Lung (tissue), 12 donors: ENCODE results near the gene GLI3. TPM values are rescaled to one million over a fixed set of nuclear protein-coding genes. Genes with fewer than 3 reads are reported as not detected.

Source experiments
- ATAC-seq: fragments of 200-7000 bp; cut with Tn5 transposase; one replicate; pipeline ENCODE4 v1.9.1; 2020; ENCODE audit warnings: moderate number of reproducible peaks; ENCODE audit not compliant: insufficient read depth, low FRiP score
- DNase-seq, 3 donors: peaks; one replicate each; pipeline ENCODE4 v3.0.0-alpha.2; 2013 to 2017
- H3K27ac ChIP-seq, 2 donors: one replicate each; pipeline ENCODE4 v1.5.1; 2013; ENCODE audit warnings: mild to moderate bottlenecking in 2 of 2, moderate library complexity in 2 of 2, control low read depth in 1 of 2, inconsistent platforms in 1 of 2, low read depth in 1 of 2, low read length in 1 of 2
- H3K27me3 ChIP-seq, 3 donors: one replicate each; pipeline ENCODE4 v1.5.1; 2013; ENCODE audit warnings: low read length in 2 of 3; ENCODE audit not compliant: control insufficient read depth in 3 of 3, insufficient read depth in 3 of 3
- H3K36me3 ChIP-seq, 4 donors: one replicate each; pipeline ENCODE4 v1.5.1; 2013; ENCODE audit warnings: low read length in 4 of 4, mild to moderate bottlenecking in 1 of 4, moderate library complexity in 1 of 4; ENCODE audit not compliant: control insufficient read depth in 4 of 4, insufficient read depth in 4 of 4
- H3K4me1 ChIP-seq, 5 donors: one replicate each; pipeline ENCODE4 v1.5.1; 2013; ENCODE audit warnings: low read length in 5 of 5, mild to moderate bottlenecking in 2 of 5, moderate library complexity in 1 of 5; ENCODE audit not compliant: control insufficient read depth in 5 of 5, insufficient read depth in 5 of 5
- H3K4me3 ChIP-seq: one replicate; pipeline ENCODE4 v1.5.1; 2013; ENCODE audit warnings: mild to moderate bottlenecking, control low read depth, moderate library complexity
- H3K9ac ChIP-seq, 2 donors: one replicate each; pipeline ENCODE4 v1.5.1; 2013; ENCODE audit warnings: low read length in 2 of 2, control low read depth in 1 of 2; ENCODE audit not compliant: insufficient read depth in 1 of 2
- H3K9me3 ChIP-seq, 4 donors: one replicate each; pipeline ENCODE4 v1.5.1; 2013; ENCODE audit warnings: low read length in 3 of 4, mild to moderate bottlenecking in 1 of 4, moderate library complexity in 1 of 4; ENCODE audit not compliant: control insufficient read depth in 4 of 4, insufficient read depth in 3 of 4
- WGBS, 2 donors: extraction: QIAGEN DNeasy Blood & Tissue Kit; methylation state at CpG; one replicate each; pipeline ENCODE4 v1.1.7; 2013; 5-methylcytosine and 5-hydroxymethylcytosine counted together
- polyA plus RNA-seq, 2 donors: library from polyadenylated mRNA; stranded (reverse); fragments of 200-250 nt; gene quantifications; one replicate each; pipeline ENCODE4 v1.2.1, GENCODE V29; 2013
- total RNA-seq, 2 donors: library from RNA; depleted of rRNA in 1 of 2; stranded (reverse); fragments of >200 nt in 1 of 2; gene quantifications; one replicate each; pipeline ENCODE4 v1.2.1, GENCODE V29; 2014 to 2021
- TF ChIP-seq, protein P1 (sequence below): IDR thresholded peaks from 2 replicates; pipeline ENCODE4 v1.5.1; 2012; ENCODE audit warnings: mild to moderate bottlenecking; ENCODE audit errors: control extremely low read depth, extremely low read depth
- donor health status: control.
- donor health status: control.
- donor health status: Bipolar disorder and iron deficiency.
- donor health status: healthy.
- donor health status: DM: yes; HTN: yes; CAD: no.

The GLI3 gene
- total and polyA plus RNA-seq, 4 donors, result 2.0 to 23.4 (median 10.3) TPM

DNA sequence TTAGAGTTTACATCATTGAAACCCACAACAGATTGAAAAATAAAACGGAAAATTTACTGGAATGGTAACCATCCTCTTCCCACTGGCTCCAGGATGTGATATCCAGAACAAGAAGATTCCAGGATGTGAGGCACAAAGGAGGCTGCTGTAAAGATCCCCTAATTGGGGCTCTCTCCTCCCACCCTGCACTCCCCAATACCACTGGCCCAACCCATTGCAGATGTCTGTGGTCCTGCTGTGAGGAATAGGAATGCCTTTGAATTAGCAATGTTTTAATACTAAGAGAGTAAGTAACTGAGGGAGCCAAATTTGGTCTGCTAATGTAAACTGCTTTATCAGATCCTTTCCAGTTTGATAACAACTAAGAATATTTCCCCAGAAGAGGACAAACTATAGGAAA, 308.2 kb downstream of the GLI3 start:
- Histone ChIP-seq H3K9me3 (no peaks in the 10 kb centered on the region), H3K27ac (no peak overlapping the region), H3K36me3 (no peaks in the 10 kb centered on the region), H3K27me3 (no peaks in the 10 kb centered on the region), H3K4me3 (no peak overlapping the region), H3K9ac (no peak overlapping the region), H3K4me1 (peaks cover 0 to 6% (median 0%) of the 10 kb centered on the region in 5 donors)
- 74 to 86% methylated on average over 1 of the region's 1 CpG for WGBS, 2 donors
- TF ChIP-seq, protein P1, sequence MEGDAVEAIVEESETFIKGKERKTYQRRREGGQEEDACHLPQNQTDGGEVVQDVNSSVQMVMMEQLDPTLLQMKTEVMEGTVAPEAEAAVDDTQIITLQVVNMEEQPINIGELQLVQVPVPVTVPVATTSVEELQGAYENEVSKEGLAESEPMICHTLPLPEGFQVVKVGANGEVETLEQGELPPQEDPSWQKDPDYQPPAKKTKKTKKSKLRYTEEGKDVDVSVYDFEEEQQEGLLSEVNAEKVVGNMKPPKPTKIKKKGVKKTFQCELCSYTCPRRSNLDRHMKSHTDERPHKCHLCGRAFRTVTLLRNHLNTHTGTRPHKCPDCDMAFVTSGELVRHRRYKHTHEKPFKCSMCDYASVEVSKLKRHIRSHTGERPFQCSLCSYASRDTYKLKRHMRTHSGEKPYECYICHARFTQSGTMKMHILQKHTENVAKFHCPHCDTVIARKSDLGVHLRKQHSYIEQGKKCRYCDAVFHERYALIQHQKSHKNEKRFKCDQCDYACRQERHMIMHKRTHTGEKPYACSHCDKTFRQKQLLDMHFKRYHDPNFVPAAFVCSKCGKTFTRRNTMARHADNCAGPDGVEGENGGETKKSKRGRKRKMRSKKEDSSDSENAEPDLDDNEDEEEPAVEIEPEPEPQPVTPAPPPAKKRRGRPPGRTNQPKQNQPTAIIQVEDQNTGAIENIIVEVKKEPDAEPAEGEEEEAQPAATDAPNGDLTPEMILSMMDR, result no peak
- ATAC-seq, result no peak
- no peak for DNase-seq

DNA sequence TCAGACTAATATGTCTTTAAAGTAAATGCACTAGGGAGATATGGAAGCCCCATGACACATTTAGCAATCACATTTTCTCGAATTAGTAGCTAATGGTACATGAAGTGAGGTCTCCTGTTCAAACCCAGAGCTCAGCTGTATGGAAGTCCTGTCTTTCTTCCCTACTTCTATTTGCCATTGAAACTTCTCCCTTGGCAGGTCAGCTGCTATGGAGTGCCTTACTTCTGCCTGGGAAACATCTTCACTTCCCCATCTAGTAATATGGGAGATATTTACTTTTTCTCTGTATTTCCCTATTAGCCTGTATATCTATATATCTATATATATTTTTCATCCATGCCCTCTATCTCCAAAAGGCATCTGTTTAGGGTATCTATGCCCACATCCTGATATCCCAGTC, 308.8 kb downstream of the GLI3 start:
- H3K27me3 ChIP-seq, result no peaks in the 10 kb centered on the region
- ATAC-seq, result no peak
- TF ChIP-seq, protein P1, result no peak
- peaks cover 0 to 6% (median 0%) of the 10 kb centered on the region in 5 donors for H3K4me1 ChIP-seq
- H3K27ac ChIP-seq, result no peak overlapping the region
- no peaks in the 10 kb centered on the region for H3K9me3 ChIP-seq
- no peaks in the 10 kb centered on the region for H3K36me3 ChIP-seq
- no peak overlapping the region for H3K9ac ChIP-seq
- no peak overlapping the region for H3K4me3 ChIP-seq
- 59 to 65% methylated on average over 1 of the region's 1 CpG for WGBS, 2 donors
- DNase-seq, result no peak

- 59 to 78% methylated on average over 6 of the region's 6 CpGs for WGBS, 2 donors
- no peak for ATAC-seq
These were observed 309.6 kb downstream of the GLI3 start for GRCh38 chr7:41927380-41927779.

More at GRCh38 chr7:41927380-41927779, 309.6 kb downstream of the GLI3 start:
- peaks cover 0 to 6% (median 0%) of the 10 kb centered on the region in 5 donors for H3K4me1 ChIP-seq
- no peak overlapping the region for H3K4me3 ChIP-seq
- no peak overlapping the region for H3K27ac ChIP-seq
- H3K27me3 ChIP-seq, result no peaks in the 10 kb centered on the region
- no peaks in the 10 kb centered on the region for H3K9me3 ChIP-seq
- TF ChIP-seq, protein P1, result no peak
- no peak for DNase-seq
- H3K9ac ChIP-seq, result no peak overlapping the region
- H3K36me3 ChIP-seq, result no peaks in the 10 kb centered on the region
